Stimulated activated CD4-positive, alpha-beta T cell treated with anti-CD3 and anti-CD28 coated beads, Interleukin-2, amount 100 ng/mL, for 24 hours (primary cell): Measurements from ENCODE around the gene SLCO3A1.

Experiments used
- DNase-seq, 2 donors: peaks; one replicate each; pipeline ENCODE4 v3.0.0-alpha.2; 2020

SLCO3A1 gene

DNA sequence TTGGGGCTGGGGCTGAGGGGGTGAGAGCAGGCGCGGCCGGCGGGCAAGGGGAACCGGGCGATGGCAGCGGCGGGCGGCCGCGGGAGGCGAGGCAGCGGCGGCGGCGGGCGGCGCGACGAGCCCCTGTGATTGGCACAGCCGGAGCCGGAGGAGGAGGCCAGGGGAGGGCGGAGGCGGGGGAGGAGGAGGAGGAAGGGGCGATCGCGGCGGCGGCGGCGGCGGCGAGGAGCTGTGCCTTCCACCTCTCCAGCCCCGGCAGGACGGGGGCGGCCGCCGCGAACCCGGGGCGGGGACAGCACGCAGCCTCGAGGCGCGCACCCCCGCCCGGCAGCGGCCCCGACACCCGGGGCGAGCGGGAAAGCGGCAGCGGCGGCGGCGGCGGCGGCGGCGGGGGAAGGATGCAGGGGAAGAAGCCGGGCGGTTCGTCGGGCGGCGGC, at the start of gene SLCO3A1:
TSS of gene SLCO3A1 (plus strand) at position 198 of the 437 bp plus-strand sequence.
- DNase-seq, result peak; percentile 66 to 73

DNA sequence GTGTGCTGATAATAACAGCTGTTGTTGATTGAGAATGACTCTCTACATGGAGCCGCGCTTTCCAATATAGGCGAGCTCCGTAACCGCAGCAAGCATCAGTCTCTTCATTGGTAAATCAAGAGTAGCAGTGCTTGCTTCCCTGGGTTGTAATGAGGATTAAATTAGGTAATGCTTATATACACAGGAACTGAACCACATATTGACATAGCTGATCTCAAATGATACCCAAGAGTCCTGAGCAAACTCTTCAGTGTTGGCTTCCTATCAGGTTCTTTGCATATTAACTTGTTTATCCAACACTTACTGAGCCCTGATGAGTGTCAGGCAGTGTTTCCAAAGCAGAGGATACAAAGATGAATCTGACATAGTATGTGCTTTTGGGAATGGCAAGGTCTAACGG, 46.4 kb upstream of the SLCO3A1 start:
- DNase-seq, result no peak

DNA sequence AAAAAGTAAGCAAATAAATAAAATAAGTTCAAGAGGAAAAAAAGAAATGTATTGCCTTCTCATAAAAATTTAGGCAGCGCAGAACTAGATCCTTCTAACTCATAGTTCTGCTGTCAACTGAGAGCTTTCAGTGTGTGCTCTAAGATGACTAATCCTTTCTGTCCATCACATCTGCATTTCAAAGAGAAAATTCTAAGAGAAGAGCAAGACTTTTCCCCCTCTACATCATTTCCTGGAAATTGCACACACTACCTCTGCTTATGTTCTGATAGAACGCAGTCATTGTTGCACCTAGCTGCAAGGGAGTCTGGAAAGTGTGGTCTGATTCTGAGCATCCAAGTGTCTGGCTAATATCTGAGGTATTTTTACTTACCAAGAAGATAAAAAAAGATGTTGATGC, 39.6 kb upstream of the SLCO3A1 start:
- DNase-seq, result no peak

DNA sequence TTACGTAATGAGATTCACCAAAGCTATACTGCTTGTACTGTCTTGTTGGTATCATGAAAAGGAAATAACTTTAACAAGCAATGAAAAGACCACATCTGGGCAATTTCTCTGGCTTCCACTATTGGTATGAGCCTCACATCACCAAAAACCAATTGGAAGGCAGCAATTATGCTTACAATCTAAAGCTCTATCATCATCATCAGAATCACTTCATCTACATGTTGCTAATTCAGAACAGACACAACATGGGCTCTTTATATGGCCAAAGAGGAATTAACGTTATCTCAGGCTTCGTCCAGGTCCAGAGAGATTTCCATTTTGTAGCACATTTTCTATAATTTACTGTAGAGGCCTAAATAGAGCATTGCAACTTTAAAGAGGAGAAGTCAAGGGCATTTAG, 36.6 kb upstream of the SLCO3A1 start:
- DNase-seq, result no peak

DNA sequence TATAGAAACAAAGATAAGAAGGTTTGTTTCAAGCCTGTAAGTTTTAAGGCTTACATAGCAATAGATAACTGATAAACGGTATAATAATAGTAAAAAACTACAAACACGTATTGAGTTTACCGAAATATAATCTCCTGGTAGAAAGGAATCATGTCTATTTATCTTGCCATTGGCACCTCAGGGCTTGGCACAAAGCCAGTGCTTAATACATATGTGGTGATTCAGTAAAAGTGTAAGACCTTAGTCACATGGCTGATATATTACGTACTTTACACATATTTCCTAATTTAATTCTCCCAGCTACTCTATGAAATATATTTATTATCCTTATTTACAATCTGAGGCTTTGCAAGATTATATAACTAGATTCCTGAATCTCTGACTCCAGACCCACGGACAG, 32.0 kb upstream of the SLCO3A1 start:
- no peak for DNase-seq

DNA sequence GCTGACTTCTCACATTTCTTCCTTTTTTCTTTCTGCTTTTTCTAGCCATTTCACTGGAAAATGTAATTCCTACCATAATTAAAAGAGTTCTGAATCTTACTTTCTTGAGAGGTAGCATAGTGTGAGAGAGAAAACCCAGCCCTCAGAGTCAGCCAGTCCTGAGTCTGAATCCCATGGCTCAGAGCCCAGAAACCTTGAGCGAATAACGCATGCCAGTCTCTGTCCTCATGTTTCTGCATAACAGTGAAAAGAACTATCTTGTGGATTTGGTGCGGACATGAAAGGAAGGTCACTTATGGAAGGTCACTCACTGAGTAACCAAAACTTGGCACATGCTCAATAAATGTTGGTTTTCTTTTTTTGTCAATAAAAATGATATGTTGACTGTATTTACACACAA, 29.3 kb upstream of the SLCO3A1 start:
- no peak for DNase-seq

DNA sequence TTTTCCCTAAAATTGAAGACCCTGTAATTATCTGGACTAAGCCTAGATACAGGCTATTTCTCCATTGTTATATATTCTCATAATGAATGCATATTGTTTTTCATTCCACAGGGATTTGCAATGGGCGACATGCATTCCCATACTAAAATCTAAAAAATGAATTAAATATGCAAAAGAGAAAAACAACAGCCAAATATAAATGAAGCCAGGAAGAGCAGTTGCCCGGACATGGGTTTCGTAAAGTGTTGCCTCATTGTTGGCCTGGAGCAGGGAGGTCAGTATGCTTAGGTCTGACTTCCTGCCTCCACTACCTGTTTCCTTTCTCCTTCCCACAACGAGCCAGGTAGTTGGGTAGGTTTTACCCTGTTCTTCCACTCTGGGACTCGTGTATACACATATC, 27.1 kb upstream of the SLCO3A1 start:
- no peak for DNase-seq

DNA sequence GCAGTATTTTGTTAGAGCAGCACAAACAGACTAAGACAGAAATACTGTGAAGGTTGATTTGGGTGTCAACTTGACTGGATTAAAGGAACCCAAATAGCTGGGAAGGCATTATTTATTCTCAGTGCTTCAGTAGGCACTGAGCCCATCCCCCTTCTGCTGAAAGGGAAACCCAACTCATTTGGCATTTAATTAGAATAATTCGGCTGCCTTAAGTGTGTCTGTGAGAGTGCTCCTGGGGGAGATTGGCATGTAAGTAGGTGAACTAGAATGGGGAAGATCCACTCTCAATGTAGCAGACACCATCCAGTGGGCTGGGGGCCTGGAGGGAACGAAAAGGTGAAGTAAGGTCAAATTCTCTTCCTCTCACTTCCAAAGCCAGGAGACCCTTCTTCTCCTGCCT, 20.5 kb upstream of the SLCO3A1 start:
- DNase-seq, result no peak

DNA sequence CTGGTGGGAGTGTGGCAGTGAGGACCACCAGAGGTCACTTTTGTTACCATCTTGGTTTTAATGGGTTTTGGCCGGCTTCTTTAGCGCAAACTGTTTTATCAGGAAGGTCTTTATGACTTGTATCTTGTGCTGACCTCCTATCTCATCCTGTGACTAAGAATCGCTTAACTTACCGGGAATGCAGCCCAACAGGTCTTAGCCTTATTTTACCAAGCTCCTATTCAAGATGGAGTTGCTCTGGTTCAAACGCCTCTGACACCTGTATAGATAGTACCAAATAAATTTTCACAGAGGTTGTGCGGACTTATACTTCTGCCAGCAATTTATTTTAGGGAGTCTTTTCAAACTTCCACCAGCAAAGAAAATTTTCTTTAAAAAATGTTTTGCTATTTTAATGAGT, 13.6 kb upstream of the SLCO3A1 start:
- no peak for DNase-seq

DNA sequence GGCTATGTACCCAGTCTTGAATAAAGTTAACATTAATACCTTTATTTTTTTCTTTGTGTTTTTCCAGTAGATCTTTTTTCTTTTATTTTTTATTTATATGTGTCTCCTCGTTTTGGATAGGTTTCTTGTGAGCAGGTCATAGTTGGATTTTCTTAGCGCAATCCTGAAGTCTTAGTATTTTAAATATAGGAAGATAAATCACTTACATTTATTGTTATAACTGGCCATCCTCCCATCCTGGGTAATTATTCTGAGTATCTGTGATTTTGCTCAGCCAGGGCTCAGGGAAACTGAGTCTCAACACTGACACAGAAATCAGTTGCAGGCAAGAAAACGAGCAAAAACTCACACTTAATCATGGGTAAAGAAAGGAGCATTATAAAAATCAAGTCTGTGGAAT, 11.6 kb upstream of the SLCO3A1 start:
- no peak for DNase-seq

DNA sequence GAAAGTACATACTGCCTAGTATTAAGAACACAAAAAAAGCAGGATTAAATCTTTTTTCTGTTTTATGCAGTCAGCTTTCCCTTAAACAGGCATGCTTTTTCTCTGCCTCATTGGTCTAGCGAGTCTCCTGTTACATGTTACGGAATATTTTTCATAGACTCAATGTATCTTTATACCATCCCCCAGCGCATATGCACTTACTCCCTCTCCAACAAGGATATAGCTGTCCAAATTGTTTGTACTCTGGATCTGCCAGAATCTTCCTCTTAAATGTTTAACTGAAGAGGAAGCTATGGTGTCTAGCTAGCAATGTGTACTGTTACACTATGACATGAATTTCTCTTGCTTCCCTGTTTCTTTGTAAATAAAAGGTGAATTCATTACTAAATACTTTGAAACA, 9.2 kb upstream of the SLCO3A1 start:
- DNase-seq, result no peak

DNA sequence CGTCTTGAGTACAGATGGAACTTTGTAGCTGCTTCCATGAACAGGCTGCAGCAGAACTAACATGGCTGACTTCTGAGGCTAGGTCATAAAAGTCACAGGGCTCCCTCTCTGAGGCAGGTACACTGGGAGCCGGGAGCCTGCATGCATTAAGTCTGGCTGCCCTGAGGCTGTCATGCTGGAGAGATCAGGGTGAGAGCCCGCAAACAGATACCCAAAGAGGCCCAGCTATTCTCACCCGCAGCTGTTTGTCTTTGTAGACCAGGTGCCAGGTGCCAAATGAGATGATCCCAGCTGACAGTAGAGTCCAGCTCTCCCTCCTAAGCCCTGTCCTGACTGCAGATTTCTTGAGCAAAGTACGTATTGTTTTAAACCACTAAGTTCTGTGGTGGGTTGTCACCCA, 8.6 kb upstream of the SLCO3A1 start:
- DNase-seq, result no peak

DNA sequence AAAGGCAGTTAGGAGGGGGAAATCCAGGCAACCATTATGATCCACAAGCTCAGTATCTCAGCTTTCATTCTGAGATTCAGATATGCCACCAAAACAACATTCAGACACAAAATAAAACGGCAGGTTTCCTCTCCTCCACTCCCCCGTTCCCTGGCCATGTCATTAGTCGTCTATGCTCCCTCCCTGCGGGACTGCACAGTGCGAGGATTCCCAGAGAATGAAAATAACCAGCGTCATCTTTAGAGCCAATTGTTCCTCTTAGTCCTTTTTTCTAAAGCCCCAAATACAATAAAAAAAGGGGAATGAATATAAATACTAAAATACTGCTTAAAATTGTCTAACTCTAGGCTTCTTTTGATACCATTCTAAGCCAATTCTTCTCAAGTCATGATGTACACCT, 7.8 kb upstream of the SLCO3A1 start:
- no peak for DNase-seq

DNA sequence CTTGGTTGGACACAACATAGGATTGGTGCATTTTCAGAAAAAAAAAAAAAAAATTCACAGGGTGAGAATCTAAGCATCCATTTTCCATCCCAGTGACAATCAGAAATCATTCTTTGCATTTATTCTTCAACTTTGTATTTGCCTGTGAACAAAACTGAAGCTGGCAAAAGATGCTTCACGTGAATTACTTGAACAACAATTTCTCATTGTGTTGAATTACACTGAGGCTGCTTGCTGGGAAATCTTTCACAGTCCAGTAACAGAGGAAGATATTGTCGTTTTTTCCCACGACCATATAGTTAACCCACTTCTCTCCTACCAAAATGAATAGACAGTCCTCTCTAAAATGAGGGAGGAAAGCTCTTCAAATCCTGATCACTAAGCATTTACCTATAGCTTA, 4.3 kb upstream of the SLCO3A1 start:
- DNase-seq, result no peak

DNA sequence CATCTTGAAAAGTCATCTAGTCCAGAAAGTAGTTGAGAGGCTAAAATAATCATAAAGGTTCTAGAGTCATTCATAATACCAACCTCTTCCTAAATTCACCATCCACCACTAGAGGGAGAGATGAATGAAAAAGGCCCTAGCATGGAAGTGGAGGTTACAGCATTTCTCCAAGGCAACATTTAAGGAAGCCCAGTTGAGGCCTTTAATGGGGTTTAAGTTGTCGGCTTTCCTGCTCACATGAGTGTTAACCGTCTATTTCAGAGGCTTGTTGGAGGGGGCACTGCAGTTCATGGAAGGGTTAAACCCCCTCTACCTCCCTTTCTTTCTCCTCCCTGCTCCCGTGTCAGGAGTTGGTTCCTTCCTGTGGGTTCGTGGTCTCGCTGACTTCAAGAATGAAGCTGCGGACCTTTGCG, 3.8 kb upstream of the SLCO3A1 start:
- no peak for DNase-seq

DNA sequence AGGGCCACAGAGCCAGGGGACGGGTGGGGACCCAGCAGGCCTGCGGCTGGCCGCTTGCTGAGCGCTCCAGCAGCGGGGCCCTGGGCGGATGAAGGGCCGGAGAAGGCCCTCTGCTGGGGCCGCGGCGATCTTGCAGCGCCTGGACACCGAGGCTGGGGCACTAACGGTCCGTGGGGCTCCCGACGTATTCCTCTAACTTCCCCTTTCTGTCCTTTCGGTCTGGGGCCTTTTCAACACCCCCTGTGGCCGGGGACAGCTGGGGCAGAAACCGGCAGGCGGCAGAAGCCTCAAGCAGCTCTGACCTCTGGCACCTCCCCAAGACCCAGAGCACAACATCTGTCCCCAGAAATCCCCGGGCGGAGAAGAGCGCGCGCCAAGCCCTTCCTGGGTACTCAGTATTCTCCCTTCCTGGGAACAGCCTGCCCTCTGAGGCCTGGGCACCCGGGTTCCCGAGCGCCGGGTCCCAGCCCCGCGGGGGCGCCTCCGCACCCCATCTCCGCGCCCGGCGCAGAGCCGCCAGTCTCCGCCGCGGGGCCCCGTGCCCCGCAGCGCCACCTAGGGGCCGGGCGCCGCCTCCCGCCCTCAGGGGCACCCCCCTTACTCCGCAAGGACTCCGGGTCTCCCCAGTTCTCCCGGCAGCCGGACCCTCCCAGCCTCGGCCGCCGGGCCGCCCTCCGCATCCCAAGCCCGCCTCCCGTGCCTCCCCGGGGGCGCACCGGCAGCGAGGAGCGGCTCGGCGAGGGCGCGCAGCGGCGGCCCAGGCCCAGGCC, 582 bp upstream of the SLCO3A1 start:
- DNase-seq, result peak; percentile 75 to 76

DNA sequence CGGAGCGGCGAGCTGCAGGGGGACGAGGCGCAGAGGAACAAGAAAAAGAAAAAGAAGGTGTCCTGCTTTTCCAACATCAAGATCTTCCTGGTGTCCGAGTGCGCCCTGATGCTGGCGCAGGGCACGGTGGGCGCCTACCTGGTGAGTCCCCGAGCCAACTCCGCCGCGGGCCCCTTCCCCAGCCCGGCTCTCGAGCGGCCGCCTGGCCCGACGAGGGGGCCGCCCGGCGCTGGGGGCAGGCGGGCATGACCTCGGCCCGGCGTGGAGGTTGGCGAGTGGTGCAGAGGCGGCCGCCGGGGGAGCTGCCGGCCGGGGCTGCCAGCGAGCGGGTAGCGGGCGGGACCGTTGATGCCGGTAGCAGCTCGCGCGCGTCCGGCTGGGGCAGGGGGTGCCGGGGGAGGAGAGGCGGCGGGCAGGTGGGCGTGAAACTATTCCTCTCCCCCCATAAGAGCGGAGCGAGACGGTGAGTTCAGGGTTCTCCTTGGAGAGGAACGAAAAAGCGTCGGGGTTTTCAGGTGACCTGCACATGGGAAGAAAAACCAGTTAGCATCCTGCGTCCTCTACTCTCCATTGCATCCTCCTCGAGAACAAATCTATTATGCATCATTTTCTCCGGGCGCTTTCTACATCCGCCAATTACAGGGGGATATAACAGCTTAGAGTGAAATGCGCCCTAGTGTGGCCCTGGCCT, 585 bp downstream of the SLCO3A1 start:
- DNase-seq, result peak; percentile 52 to 55

DNA sequence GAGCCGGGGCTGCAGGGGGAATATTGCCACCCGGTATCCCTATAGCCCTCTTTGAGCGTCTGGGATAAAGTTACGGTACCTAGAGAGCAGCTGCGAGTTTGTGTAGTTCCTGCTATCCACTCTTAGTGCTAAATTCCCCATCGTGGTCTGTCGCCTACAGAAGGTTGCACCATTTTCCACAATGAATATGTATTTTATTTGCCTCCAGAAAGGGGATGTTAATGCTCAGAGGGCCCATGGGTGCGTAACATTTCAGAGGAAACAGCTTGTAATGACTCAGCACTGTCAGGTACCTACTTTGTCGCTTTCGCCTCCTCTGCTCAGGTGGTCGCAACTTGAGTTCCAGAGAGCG, 1.1 kb downstream of the SLCO3A1 start:
- peak in 1 of 2 donors; percentile 44 for DNase-seq

DNA sequence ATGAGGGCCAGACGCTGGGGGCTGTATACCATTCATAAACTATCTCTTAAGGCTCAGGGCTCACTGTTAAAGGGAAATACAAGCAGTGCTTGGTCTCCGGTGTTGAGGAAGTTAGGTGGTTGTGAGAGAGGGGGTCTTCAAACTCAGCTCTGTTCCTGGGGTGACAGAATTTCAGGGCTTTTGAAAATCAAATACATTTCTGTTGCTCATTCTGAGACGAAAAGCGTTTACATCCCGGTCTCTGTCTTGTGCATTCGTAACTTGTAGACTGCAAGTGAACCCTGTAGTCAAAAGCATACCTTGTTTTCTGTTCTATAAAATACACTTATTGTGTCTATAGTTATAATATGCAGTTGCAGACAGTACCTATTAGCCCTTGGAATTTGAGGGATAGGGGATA, 1.7 kb downstream of the SLCO3A1 start:
- DNase-seq, result no peak

DNA sequence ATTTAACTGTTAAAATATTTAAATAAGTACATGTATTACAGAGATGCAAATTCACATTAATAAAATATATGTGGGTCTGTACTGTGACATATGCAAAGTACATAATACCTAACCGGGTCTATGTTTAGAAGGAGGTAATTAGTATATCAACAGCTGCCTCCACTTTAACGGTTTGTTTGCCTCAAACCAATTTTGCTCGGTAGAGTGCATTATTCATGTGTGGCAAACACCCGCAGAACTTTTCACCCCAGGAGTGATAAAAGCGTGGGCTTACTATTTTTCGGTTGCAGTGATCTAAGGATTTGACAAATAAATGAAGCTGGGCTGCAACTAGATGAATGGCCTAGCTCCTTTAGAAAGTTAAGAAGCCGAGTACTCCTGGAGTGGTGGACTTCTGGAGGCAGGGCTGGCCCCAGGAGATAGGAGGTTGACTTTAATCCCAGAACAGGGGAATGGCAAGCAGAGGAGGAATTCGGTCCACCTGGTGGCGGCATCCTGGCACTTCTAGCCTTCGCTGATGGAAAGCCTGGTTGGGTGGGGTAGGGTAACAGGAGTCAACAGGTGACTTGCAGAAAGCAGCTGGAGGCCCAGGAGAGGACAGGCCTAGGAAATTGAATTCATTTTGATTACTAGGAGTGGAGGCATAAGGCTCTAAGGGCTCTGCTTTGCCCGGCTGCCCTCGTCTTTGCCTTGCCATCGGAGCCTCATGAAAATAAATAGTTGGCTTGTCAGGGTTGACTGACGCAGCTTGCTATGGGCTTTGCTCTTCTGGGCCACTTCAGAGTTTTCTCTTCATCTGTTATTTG, 2.4 kb downstream of the SLCO3A1 start:
- DNase-seq, result no peak

DNA sequence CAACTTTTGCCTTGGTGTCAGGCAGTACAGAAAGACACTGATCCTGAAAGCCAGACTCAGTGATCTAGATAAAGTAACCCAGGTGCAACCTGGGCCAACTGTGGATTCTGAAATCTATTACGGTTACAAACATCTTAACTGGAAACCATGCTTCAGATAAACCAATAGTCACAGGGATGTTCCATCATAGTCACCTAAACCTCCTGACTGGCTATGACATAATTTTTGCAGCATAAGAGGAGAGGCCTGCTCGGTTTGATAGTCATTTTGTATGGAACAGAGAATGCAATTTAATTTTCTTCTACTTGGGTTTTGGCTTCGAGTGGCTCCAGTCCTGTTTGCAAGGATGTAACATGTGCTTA, 3.7 kb downstream of the SLCO3A1 start:
- no peak for DNase-seq

DNA sequence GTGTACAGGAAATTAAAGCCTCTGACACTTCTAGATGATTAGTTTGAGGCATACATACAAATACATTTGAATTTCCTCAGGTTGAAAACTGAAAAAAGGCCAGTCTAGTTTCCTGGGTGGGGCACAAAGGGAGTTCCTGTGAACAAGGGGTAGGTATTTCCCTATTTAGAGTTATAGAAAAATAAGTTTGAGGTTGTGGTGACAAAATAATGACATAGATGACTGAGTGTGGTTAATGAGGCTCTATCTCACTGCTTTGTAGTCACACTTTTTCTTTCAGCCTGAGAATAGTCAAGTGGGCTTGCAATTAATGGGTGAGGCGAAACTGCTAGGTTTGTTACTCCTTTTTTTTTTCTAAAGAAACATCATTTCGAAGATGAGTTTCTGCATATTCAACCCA, 4.3 kb downstream of the SLCO3A1 start:
- peak in 1 of 2 donors; percentile 48 for DNase-seq

DNA sequence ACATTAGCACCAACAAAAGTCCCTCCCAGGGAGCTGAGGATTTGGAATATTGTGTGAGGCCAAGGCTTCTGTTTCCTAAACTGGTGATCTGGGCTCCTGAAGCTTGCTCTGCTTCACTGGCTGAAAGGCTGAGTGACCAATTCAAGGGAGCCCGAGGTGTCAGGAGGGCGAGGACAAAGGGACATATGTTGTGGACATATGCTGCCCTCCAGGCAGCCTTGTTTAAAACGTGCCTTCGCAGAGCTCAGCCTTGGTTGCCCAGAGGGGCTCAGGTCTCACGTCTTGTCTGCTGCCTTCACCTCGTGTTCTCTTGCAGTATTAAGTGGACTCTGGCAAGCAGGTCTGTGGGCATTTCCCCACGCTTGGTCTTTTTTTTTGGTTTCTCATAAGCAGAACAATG, 7.0 kb downstream of the SLCO3A1 start:
- no peak for DNase-seq

DNA sequence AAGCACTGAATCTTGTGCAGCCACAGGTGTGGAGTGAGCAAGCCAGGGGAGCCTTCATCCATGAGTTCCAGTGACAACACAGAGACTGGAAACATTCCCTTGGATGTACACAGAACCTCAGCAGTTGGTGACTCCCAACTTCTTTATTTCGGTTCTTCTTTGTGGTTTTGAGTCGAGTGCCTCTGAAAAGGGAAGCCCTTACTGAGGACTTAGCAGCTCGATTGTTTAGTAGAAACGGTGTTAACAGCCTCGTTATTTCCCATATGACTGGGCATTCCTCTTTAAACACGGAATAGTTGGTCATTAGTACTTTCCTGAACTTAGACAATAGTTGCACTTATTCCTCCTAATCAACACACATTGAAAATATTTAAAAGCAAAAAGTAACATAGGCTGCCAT, 7.7 kb downstream of the SLCO3A1 start:
- no peak for DNase-seq
